ENCODE data around the gene ANGPT4.

The ANGPT4 gene

DNA sequence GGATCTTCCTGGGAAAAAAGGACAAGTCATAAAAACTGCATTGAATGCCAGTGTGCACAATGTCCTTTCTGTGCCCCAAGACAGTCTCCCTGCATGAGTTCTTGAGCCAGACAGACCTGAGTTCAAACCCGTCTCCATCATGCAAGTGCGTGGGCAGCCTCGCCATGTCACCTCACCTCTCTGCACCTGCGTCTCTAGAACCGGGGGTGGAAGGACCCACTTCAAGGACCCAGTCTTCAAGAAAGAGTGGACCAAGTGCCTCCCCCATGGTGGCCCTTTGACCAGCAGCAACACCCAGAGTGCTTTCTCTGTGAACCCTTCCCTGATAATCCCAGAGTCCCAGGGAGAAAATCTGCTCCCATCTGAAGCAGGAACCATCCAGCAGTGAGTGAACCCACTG lies 23.5 kb upstream of the ANGPT4 start:
- DNase-seq: no peak

DNA sequence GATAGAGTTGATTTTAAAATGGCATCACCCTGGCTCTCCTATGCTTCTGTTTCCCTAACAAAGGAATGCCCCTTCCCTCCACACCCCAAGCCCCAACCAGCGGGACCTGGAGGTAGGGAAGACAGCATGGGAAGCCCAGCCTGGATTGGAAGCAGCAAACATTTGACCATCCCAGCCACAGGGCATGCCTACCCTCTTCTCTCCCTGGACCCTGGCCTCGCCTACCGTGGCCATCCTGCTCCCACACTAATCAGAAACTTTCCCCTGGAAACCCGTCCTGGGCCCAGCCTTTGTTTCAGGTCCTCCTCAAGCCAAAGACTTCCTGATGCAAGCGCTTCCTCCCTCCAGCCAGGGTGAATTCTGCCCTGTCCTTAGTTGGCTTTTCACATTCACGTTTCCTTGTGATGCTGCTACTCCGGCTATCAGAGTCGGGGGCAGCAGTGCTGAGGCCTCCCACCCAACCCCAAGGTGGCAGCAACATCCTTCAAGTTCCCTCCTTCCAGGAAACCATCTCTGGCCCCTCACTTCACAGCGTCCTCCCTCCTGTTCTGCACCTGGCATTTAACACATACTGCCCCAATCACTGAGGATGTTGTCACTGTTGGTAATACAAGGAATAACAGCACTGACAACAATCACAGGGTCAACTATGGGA lies 18.2 kb upstream of the ANGPT4 start:
- no peak for DNase-seq

DNA sequence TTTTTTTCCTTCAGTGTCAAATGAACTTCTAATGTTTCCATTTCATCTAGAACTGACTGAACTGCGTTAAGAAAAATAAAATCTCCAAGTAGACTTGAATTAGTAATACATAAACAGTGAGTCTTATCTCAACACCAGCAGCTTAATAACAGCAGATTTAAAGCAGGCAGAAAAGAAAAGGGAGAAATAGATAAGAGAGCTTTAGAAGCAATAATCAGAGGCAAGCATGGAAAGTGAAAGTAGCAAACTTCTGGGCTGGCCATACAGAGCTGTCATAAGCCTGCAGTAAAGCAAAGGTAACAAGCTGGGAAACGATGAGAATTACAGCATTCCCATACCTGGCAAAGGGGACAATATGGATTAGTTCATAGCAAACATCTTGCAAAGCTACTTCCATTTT lies 16.9 kb upstream of the ANGPT4 start:
- no peak for DNase-seq

DNA sequence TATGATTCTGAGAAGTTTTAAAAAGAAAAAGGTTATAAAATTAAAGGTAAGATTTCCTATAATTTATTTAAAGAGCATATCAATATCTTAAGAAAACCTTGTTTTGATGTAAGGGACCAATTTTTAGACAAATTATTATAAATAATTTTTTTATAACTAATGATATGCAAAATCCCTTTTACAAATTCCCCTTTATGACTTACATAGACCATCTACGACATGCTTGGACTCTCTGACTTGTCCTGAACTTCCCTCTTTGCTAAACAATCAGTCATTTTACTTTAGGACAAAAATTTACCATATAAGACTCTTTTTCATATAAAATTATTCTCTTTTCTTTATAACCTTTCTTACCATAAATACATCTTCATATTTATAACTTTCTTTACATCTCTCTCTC lies 15.3 kb upstream of the ANGPT4 start:
- DNase-seq: no peak

DNA sequence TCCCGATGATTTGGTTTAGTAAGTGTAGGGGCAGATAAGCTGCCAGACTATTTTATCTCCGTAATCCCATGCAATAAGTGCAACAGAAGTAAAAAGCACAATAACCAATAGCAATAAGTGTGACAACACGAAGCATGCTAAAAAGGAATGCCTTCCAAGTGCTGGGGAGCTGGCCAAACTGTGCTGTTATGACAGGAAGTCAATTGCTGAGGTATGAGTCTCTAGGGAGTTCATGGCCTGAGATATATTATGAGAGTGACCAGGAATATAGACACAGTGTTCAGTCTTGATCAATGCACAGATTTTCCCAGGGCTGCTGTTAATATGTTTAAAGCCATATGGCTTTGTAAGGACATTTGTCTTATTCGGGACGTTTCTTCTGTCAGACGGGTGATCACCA lies 10.5 kb upstream of the ANGPT4 start:
- no peak for DNase-seq

DNA sequence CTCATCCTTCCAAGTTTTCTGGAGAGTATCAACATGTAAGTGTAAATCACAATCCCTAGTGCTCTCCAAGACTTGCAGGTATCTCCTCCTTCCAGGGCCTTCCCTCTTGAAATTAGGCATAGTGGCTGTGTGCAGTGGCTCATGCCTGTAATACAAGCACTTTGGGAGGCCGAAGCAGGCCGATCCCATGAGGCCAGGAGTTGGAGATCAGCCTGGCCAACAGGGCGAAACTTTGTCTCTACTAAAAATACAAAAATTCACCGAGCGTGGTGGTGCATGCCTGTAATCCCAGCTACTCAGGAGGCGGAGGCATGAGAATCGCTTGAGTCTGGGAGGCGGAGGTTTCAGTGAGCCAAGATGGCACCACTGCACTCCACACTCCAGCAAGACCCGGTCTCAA lies 9.4 kb upstream of the ANGPT4 start:
- no peak for DNase-seq

DNA sequence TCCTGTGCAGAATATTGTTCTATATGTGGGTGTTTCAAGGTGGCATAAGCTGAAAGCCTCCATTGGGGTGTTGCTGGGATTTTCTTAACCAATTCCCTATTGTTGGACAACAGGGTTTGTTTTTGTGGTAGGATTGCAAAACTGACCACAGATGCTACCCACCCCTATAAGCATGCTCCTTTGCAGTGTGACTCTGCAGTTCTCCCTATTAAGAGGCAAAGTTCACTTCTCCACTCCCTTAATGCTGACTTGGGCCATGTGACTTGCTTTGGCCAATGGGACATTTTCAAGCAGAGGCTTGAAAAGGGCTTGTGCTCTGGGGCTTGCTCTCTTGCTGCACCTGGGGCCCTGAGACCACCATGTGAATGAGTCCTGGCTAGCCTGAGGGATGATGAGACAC lies 8.5 kb upstream of the ANGPT4 start:
- no peak for DNase-seq

DNA sequence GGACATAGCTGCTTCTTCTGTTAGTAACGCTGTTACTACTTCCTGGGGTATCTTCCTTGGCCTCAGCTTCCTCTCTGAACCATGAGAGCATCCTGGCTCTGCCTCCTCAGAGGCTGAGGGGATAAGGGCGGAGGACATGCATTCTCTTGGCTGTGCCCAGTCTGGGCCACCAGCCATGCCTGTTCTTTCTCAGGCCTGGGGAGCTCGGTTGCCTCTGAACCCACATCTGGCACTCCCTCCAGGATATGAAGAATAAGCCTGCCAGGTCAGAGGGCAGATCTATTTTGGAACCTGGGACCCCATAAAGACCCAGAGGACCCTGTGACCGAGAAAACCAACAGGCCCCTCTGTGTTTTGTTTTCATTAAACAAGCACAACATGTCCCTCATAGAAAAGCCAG lies 6.6 kb upstream of the ANGPT4 start:
- no peak for DNase-seq

DNA sequence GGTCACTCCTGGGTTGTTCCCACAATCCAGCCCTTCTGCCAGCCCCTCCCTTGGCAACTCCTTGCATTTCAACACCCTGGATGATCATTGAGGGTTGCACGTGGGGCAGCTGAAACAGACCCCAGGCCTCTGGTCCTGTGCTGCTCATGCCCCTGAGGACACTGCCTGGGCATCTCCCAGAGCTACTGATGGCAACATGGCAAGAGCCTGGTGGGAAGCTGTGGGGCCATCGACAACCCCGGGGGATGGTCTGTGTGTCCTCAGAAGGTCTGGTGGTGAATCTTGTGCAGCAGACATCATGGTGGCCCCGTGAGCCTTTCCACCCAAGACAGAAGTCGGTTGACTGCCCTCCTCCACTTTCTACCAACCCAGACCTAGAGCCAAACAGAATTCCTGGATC lies 4.9 kb upstream of the ANGPT4 start:
- no peak for DNase-seq

DNA sequence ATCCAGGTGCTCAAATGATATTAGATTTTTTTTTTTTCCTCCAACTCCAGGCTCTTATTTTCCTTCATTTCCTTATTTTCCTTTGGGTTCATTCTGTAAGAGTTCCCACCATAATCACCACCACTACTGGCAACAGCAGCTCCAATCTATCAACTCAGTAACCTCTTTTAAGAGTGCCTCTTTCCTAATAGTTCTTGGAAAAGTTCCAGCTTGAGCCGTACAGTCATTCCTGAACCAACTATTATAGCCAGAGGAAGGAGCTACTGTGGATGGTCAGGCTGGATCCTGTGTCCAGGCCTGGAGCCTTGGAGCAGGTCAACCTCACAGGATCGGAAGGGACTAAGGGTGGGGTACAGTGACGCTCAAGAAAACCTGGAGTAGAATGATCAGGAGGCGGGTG lies 4.2 kb upstream of the ANGPT4 start:
- no peak for DNase-seq

DNA sequence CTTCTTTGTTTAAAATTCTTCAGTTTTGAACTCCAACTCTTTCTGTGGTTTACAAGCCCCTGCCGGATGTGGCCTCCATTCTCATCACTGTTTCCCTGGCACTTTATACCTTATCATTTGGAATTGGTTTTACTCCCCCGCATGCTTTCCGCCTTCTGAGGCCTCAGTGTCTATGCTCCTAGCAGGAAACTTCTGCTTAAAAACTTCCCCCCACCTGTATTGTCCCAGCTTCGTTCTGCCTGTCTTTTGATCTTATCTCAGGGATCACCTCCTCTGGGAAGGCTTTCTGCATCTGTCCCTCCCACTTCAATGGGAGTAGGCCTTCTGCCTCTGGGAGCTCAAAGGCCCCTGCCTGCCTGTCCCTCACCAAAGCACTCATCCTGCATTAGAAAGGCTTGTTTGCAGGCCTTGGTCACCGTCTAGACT lies 3.4 kb upstream of the ANGPT4 start:
- DNase-seq: no peak

DNA sequence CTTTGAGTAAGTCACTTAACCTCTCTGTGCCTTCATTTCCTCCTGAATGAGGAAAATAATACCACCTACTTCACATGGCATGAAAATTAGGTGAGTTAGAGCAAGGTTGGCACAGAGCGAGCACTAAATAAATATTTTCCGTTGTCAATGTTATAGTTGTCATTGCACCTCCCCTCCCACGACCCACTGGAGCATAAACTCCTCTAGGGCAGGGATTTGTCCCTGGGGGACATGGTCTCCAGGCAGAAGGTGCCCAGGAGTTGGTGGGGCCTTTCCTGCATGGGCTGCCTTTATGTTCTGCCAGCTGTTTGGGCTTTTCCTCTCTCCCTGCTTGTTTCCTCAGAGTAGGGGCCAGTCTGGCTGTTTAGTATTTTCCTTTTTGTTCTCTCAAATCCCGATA lies 1.3 kb upstream of the ANGPT4 start:
- DNase-seq: no peak

DNA sequence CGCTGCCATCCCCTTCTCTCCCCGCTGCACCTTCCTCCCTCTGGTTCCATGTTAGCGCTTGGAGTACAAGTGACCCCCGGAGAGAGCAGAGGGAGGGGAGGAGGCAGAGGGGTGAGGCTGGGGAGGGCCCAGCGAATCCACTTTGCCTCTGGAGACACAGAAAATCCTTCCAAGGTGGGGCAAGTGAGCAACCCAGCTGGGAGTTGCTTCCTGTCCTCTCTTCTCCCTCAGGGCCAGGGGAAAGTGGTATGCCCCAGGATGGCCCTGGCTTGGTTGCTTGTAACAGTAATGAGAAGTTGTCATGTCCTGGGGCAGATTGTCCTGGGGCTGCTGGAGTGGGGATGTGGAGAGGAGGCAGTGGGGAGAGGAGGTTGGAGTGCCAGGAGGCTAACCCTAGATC lies 691 bp upstream of the ANGPT4 start:
- DNase-seq: no peak

DNA sequence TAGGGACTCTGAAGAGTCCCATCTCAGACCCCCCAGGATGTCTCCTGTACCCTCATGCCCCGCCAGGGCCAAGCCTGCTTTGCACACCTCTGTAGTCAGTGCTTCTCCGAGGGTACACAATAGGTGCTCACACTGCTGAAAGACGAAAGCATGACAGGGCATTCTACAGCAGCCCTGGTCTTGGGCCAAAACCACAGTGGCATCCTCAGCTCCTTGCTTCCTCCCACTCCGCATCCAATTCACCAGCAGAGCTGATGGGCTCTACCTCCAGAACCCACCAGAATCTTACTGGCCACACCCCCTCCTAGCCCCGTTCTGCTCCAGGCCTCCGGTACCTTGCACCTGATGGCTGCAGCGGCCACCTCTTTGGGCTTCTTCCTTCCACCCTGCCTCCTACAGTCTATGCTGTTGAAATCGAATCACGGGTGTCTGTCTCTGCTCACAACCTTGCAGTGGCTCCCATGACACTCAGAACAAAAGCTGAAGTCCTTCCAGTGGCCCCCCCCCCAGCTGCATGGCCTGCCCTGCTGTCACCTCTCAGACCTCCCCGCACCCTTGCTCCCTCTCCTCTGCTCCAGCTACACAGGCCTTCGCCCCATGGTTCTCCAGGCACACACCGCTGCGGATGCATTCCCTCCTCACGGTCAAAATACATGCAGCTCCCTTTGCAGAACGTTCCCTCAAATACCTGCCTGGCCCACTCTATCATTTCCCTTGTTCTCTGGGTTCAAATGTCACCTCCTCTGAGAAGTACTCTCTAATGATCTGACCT lies 1.2 kb downstream of the ANGPT4 start:
- no peak for DNase-seq

DNA sequence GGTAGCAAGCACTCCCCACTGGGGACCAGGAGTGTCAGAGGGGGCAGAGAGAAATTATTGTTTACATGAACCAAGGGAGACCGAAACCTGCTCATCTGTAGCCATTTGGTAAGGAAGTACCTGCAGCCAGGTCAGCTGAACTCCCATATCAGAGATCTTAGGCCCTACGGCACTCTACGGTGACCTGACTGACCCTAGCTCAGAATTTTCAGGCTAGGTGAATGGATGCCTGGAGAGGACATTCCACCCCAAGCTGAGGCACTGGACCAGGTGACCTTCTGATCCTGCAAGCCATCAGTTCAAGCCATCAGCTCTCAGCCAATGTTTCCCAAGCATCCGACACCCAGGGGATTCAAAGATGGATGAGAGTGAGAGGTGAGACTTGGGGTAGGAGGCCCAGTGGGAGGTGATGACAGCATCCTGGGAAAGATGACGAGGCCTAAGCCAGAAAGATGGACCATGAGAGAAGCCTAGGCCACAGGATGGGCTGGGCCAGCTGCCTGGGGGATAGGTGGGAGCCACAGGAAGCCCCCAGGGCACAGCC lies 2.8 kb downstream of the ANGPT4 start:
- no peak for DNase-seq

DNA sequence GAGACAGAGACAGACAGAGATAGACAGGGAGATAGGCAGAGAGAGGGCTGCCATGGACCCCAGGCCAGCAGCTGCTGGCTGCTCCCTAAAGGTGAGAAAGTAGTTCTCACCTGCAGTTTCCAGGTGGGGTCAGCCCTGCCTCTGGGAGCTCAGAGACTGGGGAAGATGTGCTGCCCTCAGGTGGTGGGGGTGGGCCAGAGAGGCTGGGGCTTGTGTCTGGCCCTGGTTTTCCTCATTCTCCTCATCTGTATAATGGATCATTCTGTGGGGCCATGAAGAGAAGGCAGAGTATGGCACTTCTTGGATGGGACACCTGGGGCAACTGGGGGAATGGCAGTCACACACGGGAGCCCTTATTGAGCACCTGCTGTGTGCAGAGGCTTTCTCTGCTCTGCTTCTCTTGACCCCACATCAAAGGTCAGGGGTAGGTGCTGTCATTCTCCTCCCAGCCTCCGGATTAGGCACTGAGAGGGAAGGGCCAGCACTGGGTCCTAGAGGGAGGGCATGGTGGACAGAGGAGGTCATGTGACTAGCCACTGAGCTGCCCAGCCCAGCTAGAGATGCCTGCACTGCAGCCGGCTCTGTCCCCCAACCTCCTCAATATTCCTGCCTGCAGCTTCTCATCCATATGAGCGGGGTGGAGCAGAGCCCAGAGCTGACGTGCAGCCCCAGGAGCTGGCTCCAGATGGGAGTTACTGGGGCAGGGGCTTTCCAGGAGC lies 4.1 kb downstream of the ANGPT4 start:
- no peak for DNase-seq

DNA sequence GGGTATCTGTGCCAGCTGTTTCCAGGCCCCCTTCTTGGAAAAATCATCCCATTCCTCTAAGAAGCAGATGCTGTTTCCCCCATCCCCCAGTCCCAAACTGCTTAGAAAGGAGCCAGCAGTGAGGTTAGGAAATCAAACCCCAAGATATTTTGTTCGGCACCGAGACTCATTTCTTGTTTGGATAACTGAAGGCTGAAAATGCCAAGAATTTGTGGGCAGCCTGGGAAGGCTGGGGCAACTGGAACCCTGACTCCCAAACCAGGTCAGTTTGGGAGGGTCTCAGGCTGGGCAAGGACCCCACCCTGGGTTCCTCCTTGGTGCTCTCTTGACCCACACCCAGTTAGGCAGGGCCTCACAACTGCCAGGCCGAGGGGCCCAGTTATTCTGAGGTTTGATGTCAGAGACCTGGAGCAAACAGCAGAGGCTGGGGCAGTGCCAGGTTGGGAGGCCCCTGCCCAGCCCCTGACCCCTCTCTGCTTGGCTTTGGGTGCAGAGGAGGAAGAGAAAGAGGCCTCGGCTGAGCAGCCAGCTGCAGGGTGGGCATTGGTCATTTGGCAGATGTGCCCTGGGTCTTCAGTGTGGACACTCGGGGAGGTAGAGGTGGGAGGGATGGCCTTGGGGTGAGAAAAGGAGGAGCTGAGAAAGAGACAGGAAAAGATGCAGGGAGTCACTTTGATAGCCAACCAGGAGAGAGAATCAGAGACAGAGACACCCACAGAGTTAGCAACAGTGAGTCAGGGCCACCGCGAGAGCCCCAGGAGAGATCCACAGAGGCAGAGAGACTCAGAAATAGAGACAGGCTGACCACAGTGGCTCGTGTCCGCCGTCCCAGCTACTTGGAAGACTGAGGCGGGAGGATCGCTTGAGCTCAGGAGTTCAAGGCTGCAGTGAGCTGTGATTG lies 5.0 kb downstream of the ANGPT4 start:
- no peak for DNase-seq

DNA sequence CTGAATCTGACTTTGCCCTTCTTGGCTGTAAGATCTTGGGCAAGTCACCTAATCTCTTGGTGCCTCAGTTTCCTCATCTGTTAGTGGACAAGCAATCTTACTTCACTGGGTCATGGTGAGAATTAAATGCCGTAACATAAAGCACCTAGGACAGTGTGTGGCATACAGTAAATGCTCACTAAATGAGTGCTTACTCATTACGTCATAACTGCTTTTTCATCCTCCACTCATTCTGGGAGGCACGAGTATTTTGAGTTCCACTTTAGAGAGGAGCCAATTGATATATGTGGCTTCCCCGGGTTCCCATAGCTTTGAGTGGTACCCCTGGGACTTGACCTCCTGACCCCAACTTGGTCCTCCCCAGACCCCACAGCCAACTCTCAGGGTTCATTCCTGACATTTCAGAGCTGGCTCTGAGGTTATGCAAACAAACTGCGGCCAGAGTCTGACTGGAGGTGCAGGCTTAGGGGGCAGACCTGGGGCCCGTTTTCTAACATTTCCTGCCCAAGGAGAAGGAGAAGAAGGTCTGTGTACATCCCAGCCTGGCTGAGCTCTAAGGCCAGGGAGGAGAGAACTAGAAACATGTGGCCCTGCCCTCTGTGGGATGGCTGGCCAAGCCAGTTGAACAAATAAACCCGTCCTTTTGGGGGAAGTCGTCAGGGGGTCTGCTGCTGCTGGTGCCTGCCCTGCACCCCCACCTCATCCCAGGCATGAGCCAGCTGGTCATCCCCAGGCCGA lies 5.8 kb downstream of the ANGPT4 start:
- no peak for DNase-seq

DNA sequence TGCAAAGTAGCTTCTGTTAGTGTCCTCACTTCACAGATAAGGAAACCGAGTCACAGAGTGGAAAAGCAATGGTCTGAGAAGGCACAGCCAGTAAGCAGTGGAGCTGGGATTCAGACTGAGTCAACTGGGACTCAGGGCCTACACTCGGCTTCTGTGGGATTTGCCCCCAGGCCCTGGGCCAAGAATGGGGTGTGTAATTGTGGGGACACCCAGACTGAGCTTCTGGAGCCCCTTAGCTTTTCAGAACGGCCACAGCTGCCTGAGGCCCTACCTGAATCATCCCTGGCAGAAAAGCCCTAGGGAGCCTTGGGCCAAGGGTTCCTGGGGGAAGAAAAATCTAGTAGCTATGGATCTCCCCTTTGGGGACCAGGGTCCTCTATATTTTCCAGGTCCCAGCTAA lies 6.5 kb downstream of the ANGPT4 start:
- DNase-seq: no peak

DNA sequence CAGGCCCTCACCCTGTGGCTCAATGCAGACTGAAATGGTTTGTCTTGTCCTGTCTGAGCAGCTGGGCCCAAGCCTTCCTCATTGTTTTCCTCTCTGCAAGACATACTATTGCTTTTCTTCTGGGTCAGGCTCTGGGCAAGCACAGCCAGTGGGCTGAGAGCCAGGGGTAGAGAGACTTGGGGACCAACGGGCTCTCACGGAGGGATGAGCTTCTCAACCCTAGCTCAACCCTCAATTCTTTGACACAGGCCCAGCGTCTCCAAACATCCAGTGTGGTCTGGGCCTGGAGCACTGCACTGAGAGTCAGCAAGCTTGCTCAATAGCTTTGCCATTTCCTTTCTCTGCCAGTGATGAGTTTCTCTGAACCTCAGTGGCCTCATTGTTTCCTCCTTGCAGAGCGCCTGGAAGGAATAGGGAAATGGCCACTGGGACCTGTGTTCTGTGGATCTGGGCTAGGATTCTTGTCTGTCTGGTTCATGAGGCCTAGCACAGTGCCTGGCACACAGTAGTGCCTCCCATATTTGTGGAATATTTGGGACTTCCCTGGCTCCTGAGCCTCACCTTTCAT lies 9.3 kb downstream of the ANGPT4 start:
- DNase-seq: no peak

DNA sequence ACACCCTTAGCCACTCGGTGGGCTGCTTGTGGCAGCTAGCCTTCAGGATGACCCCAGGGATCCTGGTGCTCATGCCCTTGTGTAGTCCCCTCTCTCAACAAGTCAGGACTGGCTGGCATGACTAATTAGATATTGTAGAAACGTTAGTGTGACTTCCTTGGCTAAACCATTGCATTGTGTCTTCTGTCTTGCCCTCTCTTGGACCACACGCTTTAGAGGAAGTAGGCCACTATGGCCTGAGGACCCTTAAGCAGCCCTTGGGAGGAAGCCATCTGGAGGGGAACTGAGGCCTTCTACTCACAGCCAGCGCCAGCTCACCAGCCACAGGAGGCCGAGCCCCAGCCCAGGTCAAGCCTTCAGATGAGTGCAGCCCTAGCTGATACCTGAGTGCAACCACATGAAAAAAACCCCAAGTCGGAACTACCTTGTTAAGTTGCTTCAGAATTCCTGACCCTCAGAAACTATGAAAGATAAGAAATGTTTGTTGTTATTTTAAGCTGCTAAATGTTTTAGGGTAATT lies 10.1 kb downstream of the ANGPT4 start:
- DNase-seq: no peak

All from SHP77 treated with DMSO at 0.1 percent for 48 hours (cell line).